ENCODE results near the gene TP53.

TP53 gene

DNA sequence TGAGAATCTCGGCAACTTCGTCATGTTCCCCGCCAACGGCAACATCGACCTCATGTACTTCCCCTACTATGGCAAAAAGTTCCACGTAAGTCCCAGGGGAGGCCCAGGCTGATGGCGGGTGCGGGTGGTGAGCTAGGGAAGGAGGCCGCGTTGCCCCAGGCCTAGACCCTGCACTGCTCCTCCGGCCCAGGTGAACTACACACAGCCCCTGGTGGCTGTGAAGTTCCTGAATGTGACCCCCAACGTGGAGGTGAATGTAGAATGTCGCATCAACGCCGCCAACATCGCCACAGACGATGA lies 31.8 kb downstream of the TP53 start:
- TF ChIP-seq, protein P1, sequence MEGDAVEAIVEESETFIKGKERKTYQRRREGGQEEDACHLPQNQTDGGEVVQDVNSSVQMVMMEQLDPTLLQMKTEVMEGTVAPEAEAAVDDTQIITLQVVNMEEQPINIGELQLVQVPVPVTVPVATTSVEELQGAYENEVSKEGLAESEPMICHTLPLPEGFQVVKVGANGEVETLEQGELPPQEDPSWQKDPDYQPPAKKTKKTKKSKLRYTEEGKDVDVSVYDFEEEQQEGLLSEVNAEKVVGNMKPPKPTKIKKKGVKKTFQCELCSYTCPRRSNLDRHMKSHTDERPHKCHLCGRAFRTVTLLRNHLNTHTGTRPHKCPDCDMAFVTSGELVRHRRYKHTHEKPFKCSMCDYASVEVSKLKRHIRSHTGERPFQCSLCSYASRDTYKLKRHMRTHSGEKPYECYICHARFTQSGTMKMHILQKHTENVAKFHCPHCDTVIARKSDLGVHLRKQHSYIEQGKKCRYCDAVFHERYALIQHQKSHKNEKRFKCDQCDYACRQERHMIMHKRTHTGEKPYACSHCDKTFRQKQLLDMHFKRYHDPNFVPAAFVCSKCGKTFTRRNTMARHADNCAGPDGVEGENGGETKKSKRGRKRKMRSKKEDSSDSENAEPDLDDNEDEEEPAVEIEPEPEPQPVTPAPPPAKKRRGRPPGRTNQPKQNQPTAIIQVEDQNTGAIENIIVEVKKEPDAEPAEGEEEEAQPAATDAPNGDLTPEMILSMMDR (conservative IDR thresholded peaks at IDR 0.05; ENCODE audit: control insufficient read depth, insufficient read depth, low read depth, low read length), result no peak
- H3K4me3 ChIP-seq (ENCODE audit: control insufficient read depth, low read depth, low read length), result no peak overlapping the region
- DNase-seq (ENCODE audit: low read depth), result no peak

DNA sequence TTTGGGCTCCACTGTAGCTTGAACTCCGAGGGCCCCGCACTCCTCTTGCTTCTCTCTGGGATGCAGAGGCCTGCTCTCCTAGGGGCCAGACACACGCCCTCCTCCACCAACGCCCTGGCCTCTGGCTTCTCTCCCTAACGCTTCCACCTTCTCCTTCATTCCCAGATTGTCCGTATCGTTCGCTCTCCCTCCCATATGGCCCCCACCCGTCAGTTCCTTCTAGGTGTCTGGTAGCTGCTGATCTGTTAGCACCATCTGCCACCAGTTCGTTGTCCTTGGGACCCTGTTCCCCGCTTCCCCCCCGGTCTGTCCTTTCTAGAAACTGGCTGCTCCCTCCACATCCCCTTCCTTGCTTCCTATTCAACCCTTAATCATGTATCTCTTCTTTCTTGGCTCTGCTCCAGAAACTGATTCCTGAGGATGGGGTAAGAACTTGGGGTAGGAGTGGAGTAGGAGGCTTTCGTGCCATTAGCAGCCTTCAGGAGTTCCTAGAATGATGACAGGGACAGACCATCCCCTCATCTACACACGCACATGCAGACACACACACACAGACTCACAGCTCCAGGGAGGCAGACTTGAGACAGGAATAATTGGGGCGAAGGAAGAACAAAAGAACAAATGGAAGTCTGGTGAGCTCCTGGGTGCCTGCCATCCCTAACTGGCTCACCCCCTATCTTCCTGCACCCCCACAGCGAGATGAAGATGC lies 32.3 kb downstream of the TP53 start:
- DNase-seq (ENCODE audit: low read depth), result peak; percentile 5
- TF ChIP-seq, protein P1 (conservative IDR thresholded peaks at IDR 0.05; ENCODE audit: control insufficient read depth, insufficient read depth, low read depth, low read length), result no peak
- no peak overlapping the region for H3K4me3 ChIP-seq (ENCODE audit: control insufficient read depth, low read depth, low read length)

DNA sequence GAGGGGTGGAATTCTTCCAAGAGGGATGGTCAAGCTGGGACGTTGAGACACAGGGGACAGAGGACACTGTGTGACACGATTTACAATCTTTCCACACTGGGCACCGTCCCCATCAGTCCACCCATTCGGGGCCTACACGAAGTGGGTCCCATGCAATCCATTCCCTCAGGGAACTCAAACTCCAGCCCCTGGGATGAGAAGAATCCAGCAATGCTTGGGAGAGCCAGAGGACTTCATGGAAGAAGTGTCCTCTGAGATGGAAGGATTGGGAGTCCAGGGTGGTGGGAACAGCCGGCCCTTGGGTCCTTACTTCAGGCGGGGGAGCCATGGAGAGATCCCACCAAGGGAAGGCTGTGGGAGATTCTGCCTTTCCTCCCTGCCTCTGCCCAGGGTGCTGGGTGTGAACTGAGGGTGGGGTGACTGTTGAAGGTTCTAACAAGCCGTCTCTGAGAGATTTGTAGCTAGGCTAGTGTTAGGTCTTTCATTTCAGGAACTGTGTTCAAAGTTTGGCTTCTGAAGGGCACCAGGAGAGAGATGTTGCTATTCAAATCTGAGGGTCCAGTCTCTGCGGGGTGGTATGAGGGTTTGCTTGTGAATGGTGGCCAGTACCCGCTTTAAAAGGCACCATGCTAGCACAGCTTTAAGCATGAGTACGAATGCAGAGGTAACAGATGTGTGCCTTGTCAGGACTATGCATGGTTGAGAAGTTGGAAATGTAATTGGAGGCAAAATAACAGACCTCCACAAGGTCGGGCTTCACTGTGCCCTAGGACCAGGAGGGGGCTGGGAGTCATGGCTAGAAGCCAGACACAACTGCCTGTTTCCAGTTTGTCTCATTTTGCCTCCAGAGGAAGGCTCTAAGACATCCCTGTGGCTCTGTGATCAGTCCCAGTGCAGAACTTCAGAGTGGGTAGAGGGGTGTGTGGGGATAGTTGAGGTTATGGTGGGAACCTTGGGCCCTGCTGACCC lies 34.6 kb downstream of the TP53 start:
- no peak overlapping the region for H3K4me3 ChIP-seq (ENCODE audit: control insufficient read depth, low read depth, low read length)
- no peak for DNase-seq (ENCODE audit: low read depth)

GRCh38 chr17:7651665-7652387 lies 35.5 kb downstream of the TP53 start:
- TF ChIP-seq, protein P1 (conservative IDR thresholded peaks at IDR 0.05; ENCODE audit: control insufficient read depth, insufficient read depth, low read depth, low read length), result no peak
- DNase-seq (ENCODE audit: low read depth), result no peak
- H3K4me3 ChIP-seq (ENCODE audit: control insufficient read depth, low read depth, low read length), result no peak overlapping the region

More for the DNA sequence above, 34.6 kb downstream of the TP53 start:
- TF ChIP-seq, protein P1 (conservative IDR thresholded peaks at IDR 0.05; ENCODE audit: control insufficient read depth, insufficient read depth, low read depth, low read length), result no peak

DNA sequence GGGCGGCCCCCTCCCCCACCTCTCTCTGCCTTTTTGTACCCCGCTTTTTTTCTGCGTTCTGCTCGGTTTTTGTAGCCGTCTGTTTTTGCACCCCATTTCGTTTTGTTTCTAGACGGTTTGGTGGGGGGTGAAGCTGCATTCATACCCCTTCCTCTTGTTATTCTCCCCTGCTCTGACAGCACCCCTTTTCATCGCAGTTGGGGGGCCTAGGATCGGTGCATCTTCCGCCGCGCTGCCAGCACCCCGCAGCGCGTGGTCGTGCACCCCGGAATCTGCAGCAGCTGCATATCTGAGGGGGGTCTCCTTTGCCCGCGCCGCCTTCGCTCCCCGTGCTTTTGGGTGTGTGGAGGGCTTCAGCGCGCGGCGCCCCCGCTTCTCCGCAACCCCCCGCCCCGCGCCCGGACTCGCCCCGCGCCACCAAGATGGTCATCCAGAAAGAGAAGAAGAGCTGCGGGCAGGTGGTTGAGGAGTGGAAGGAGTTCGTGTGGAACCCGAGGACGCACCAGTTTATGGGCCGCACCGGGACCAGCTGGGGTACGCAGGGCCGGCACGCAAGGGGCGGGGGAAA lies 36.1 kb downstream of the TP53 start:
- TF ChIP-seq, protein P1 (conservative IDR thresholded peaks at IDR 0.05; ENCODE audit: control insufficient read depth, insufficient read depth, low read depth, low read length), result no peak
- peak overlapping the region; percentile 19 for H3K4me3 ChIP-seq (ENCODE audit: control insufficient read depth, low read depth, low read length)
- DNase-seq (ENCODE audit: low read depth), result no peak

DNA sequence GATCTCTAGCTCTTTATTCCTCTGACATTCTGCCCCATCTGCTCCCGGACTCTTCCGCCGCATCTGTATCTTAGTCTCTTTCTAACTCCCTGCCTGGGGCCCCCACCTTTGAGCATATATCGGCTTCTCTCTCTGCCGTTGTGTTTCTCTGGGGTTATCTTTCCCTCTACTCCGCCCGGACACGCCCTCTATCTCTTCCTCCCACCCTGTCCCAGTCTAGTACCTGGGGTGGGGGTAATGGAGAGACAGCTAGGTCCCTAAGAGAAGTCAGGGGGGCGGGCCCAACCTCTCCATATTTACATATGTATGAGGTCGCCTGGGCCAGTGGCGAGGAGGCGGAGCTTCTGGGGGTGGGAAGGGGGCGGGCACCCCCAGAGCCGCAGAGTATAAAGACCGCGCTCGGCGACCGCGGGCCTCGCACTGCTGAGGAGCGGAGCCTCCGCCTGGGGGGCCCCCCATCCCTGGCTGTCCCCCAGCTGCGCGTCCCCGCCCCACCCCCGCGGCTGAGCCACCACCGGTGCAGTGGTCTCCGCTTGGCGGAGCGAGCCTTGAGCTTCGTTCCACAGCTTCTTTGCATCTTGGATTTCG lies 36.7 kb downstream of the TP53 start, which contains the start of gene ATP1B2:
Gene ATP1B2, plus strand, starts transcription at position 418 of the 588 bp plus-strand sequence. CDS start 593 bp downstream, outside the sequence.
- DNase-seq (ENCODE audit: low read depth), result peak; percentile 8
- H3K4me3 ChIP-seq (ENCODE audit: control insufficient read depth, low read depth, low read length), result peak within 1 kb of the TSS; percentile 19
- TF ChIP-seq, protein P1 (conservative IDR thresholded peaks at IDR 0.05; ENCODE audit: control insufficient read depth, insufficient read depth, low read depth, low read length), result no peak
